ENCODE results near the gene TMEM190. TPM values are rescaled to one million over a fixed set of nuclear protein-coding genes. Genes with fewer than 3 reads are reported as not detected.

The TMEM190 gene
- total RNA-seq, 1 experiment from 2014 or later, result not detected

DNA sequence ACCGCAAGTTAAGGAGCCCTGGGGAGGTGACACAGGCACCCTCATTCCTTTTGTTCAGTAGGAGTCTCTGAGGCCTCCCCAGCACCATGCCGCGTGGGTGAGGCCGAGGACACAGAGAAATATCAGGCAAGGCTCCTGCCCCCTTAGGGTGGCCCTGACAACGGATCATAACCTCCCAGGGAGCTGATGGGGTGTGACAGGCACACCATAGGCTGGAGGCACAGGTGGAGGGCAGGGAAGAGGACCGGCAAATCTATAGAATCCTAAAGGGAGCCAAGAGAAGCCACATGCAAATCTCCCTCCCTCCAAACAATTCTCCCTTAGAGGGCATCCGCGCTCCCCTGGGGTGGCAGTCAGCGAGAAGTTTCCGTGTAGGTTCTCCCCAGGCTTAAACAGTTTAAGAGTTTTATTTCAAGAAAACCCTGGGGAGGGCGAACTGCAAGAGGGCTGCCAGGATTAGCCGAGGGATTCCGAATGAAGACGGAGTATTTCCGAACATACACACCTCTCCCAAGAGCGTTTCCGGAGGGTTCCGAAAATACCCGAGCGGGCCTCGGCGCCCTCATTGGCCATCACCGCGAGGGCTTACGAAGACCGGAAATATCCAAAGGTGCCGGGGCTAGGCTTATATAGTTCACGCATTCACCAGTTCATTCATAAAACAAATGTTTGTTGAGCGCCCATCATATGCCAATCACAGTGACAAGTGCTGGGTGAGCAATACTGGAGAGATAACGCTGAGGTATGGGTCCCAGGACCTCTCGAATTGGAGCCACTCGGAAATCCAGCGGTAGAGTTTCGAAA is 8.5 kb downstream of the TMEM190 start:
- intact Hi-C loops (cut with micrococcal nuclease; ENCODE audit: unreplicated experiment), result loop anchor here (5.0 to 10.0 kb wide), 4 partner anchors 48 to 250 kb away; partner anchors contain the start of genes KMT5C and TNNT1
- Mint-ChIP-seq H3K27me3 (ENCODE audit: unreplicated experiment) (no peaks in the 10 kb centered on the region), H3K4me3 (ENCODE audit: low read depth, unreplicated experiment) (peak overlapping the region; percentile 91), H3K36me3 (ENCODE audit: insufficient read depth, unreplicated experiment) (peaks cover 84% of the 10 kb centered on the region), H3K9me3 (ENCODE audit: low read depth, unreplicated experiment) (no peaks in the 10 kb centered on the region), H3K27ac (ENCODE audit: unreplicated experiment) (peak overlapping the region; percentile 97), H3K4me1 (ENCODE audit: low read depth, unreplicated experiment) (peaks cover 49% of the 10 kb centered on the region)
- TF ChIP-seq, protein P1, sequence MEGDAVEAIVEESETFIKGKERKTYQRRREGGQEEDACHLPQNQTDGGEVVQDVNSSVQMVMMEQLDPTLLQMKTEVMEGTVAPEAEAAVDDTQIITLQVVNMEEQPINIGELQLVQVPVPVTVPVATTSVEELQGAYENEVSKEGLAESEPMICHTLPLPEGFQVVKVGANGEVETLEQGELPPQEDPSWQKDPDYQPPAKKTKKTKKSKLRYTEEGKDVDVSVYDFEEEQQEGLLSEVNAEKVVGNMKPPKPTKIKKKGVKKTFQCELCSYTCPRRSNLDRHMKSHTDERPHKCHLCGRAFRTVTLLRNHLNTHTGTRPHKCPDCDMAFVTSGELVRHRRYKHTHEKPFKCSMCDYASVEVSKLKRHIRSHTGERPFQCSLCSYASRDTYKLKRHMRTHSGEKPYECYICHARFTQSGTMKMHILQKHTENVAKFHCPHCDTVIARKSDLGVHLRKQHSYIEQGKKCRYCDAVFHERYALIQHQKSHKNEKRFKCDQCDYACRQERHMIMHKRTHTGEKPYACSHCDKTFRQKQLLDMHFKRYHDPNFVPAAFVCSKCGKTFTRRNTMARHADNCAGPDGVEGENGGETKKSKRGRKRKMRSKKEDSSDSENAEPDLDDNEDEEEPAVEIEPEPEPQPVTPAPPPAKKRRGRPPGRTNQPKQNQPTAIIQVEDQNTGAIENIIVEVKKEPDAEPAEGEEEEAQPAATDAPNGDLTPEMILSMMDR (IDR thresholded peaks at IDR 0.05; ENCODE audit: unreplicated experiment), result no peak
- TSS peak; percentile 26 for BruUV-seq (replicated peaks)
- DNase-seq, result peak; percentile 97
- CTCF ChIA-PET, result interaction anchor here (1.0 to 1.8 kb wide), 6 partner anchors 33 to 269 kb away, joined by 3 to 8 read pairs (median 5); partner anchors contain the start of genes DNAAF3, HSPBP1, KMT5C and PPP6R1

DNA sequence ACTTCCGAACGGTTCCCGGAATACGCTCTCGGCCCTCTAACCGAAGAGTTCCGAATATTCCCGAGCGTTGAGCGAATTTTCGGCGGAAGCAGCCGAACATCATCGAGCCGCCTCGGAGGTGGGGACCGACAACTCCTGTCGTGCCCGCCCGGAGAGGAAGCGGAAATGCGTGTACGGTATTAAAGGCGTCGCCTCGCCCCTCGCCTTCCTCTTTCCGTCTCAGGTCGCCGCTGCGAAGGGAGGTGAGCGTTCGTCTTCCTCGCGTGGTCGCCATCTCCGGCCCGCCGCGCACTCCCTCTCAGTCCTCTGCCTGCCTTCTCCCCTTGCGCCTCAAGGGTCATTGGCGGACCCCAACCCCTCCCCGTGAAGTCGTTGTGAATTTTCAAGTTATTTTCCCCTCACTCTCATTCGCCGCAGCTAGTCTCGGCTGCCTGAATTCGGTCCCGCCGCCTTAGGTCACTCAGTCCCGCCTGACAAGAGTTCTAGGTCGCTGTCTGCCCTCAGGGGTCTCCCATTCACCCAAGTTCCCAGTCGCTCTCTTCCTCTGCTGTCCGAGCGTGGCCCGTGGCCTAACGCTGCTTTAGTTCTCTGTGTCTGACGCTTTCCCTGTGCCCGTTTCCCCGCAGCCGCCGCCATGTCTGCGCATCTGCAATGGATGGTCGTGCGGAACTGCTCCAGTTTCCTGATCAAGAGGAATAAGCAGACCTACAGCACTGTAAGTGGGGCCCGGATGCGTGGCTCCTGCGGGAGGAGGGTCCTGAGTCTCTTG is 9.3 kb downstream of the TMEM190 start, which contains the start of gene RPL28:
Gene RPL28, plus strand, starts transcription at position 209 of the 769 bp plus-strand sequence. Its CDS starts 426 bp downstream, at position 635.
- Mint-ChIP-seq H3K9me3 (ENCODE audit: low read depth, unreplicated experiment) (no peaks in the 10 kb centered on the region), H3K4me1 (ENCODE audit: low read depth, unreplicated experiment) (peaks cover 49% of the 10 kb centered on the region), H3K27me3 (ENCODE audit: unreplicated experiment) (no peaks in the 10 kb centered on the region), H3K4me3 (ENCODE audit: low read depth, unreplicated experiment) (peak within 1 kb of the TSS; percentile 91), H3K36me3 (ENCODE audit: insufficient read depth, unreplicated experiment) (peaks cover 92% of the 10 kb centered on the region), H3K27ac (ENCODE audit: unreplicated experiment) (peak within 1 kb of the TSS; percentile 97)
- CTCF ChIA-PET, result no interaction called here
- intact Hi-C loops (cut with micrococcal nuclease; ENCODE audit: unreplicated experiment), result loop anchor here (10.0 kb wide), 2 partner anchors 241 to 249 kb away; partner anchors contain the start of gene TNNT1
- peak; percentile 99 for DNase-seq
- TF ChIP-seq, protein P1 (IDR thresholded peaks at IDR 0.05; ENCODE audit: unreplicated experiment), result no peak
- BruUV-seq (replicated peaks), result TSS peak; percentile 71

DNA sequence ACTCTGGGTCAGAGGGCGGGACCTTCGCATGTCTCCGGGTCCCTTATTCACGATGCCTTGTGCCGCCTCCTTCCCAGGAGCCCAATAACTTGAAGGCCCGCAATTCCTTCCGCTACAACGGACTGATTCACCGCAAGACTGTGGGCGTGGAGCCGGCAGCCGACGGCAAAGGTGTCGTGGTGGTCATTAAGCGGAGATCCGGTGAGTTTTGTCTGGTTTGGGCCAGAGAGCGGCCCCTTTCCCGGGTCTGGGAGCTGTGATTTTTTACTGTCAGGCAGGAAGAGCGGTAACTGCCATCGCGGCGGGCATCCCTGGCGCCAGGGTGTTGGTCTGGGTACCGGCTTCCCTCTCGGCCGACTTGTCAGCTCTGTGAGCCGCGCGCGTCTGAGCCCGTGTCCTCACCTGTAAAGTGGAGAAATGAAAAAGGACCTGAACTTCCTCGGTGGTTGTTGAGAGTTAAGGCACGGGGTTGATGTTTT is 9.9 kb downstream of the TMEM190 start:
- intact Hi-C loops (cut with micrococcal nuclease; ENCODE audit: unreplicated experiment), result loop anchor here (10.0 kb wide), 2 partner anchors 242 to 248 kb away; partner anchors contain the start of gene TNNT1
- peak overlapping the region; percentile 97 for H3K27ac Mint-ChIP-seq (ENCODE audit: unreplicated experiment)
- peaks cover 45% of the 10 kb centered on the region for H3K4me1 Mint-ChIP-seq (ENCODE audit: low read depth, unreplicated experiment)
- peaks cover 95% of the 10 kb centered on the region for H3K36me3 Mint-ChIP-seq (ENCODE audit: insufficient read depth, unreplicated experiment)
- H3K9me3 Mint-ChIP-seq (ENCODE audit: low read depth, unreplicated experiment), result no peaks in the 10 kb centered on the region
- no peak for DNase-seq
- BruUV-seq (replicated peaks), result no TSS peak
- peak overlapping the region; percentile 91 for H3K4me3 Mint-ChIP-seq (ENCODE audit: low read depth, unreplicated experiment)
- TF ChIP-seq, protein P1 (IDR thresholded peaks at IDR 0.05; ENCODE audit: unreplicated experiment), result no peak
- CTCF ChIA-PET, result no interaction called here
- no peaks in the 10 kb centered on the region for H3K27me3 Mint-ChIP-seq (ENCODE audit: unreplicated experiment)

DNA sequence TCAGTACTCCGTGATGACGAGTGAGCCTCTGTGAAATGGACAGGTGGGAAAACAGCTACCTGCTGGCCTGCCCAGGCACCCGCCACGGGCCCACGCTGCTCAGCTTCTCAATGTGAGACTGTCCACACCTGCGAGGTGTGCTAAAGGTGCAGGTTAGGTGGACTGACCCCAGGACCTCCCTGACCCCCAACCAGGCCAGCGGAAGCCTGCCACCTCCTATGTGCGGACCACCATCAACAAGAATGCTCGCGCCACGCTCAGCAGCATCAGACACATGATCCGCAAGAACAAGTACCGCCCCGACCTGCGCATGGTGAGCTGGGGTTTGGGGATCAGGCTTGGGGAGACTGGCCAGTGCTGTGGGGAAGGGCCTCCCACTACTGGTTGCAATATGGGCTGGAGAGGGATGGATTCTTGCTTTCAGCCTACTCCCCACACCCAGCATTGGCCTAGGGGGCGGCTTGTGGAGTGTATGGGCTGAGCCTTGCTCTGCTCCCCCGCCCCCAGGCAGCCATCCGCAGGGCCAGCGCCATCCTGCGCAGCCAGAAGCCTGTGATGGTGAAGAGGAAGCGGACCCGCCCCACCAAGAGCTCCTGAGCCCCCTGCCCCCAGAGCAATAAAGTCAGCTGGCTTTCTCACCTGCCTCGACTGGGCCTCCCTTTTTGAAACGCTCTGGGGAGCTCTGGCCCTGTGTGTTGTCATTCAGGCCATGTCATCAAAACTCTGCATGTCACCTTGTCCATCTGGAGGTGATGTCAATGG is 11.3 kb downstream of the TMEM190 start:
- no peaks in the 10 kb centered on the region for H3K27me3 Mint-ChIP-seq (ENCODE audit: unreplicated experiment)
- no TSS peak for BruUV-seq (replicated peaks)
- H3K4me1 Mint-ChIP-seq (ENCODE audit: low read depth, unreplicated experiment), result peaks cover 31% of the 10 kb centered on the region
- H3K9me3 Mint-ChIP-seq (ENCODE audit: low read depth, unreplicated experiment), result no peaks in the 10 kb centered on the region
- H3K36me3 Mint-ChIP-seq (ENCODE audit: insufficient read depth, unreplicated experiment), result peaks cover 95% of the 10 kb centered on the region
- TF ChIP-seq, protein P1 (IDR thresholded peaks at IDR 0.05; ENCODE audit: unreplicated experiment), result no peak
- H3K27ac Mint-ChIP-seq (ENCODE audit: unreplicated experiment), result peak overlapping the region; percentile 42
- intact Hi-C loops (cut with micrococcal nuclease; ENCODE audit: unreplicated experiment), result loop anchor here (10.0 kb wide), 2 partner anchors 243 to 247 kb away; partner anchors contain the start of gene TNNT1
- CTCF ChIA-PET, result no interaction called here
- H3K4me3 Mint-ChIP-seq (ENCODE audit: low read depth, unreplicated experiment), result peak overlapping the region; percentile 91
- no peak for DNase-seq

Measured in Calu3 (cell line).